HG03378 (cell line): ENCODE measurements around the gene ATF7IP.
"Not testable (repeated sequence)": the region's sequence is repeated elsewhere in the genome, so short reads cannot be mapped to it uniquely, and the experiment has no call there.

Source experiments
- ATAC-seq: cut with Tn5 transposase; IDR thresholded peaks from one replicate; pipeline ENCODE4 v1.9.1; 2021; ENCODE audit warnings: mild to moderate bottlenecking, moderate library complexity; ENCODE audit not compliant: unreplicated experiment

The ATF7IP gene

DNA sequence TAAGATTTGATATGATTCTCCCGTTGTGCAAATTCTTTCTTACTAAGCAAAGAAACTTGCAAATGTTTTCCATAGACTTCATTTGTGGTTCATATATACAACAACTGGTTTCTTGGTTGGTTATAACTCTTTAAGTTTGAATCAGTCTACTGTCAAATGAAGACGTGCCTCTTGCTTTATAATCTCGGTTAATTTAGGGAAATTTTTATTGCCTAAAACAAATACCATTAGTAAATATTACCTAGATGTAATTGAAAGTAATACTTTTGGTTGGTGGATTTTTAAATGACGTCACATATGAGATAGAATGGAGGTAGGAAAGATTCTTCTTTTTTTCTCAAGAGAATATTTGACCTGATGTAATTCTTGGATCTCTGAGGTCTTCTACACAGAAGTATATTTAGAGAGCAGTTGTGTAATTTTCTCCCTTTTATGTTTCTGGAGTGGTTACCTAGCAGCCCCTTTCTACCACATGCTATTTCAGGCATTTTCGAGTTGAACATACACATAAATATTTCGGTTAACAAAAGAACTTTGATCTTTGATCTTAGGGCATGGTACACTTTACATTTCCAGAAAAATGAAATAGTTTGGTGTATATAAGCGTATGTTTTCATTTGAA, 1.7 kb downstream of the ATF7IP start:
- ATAC-seq = peak; percentile 37

DNA sequence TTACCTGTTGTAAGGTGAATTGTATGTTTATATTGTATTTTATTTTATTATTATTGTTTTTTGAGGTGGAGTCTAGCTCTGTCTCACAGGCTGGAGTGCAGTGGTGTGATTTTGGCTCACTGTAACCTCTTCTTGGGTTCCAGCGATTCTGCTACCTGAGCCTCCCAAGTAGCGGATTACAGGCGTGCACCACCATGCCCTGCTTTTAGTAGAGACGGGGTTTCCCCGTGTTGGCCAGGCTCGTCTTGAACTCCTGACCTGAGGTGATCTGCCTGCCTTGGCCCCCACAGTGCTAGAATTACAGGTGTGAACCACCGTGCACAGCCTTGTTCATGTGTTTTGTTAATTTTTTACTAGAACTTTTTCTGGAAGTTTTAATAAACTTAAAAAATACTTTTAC, 3.8 kb downstream of the ATF7IP start:
- ATAC-seq = no peak

DNA sequence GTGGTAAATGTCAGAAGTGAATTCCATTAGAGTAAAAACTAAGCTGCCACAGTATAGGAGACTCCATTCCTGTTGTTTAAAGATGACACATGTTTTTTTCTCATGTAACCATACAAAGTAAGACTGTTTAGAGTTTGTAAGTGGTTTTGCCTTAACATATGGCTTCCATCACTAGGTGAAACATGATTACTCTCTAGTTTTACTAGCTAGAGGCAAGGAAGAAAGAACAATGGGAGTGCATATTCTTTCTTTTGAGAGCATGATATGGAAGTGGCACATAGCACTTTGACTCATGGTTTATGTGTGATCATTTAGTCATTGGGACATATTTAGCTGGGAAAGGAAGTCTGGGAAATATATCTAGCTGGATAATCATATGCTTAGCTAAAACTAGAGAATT, 7.7 kb downstream of the ATF7IP start:
- ATAC-seq = no peak

DNA sequence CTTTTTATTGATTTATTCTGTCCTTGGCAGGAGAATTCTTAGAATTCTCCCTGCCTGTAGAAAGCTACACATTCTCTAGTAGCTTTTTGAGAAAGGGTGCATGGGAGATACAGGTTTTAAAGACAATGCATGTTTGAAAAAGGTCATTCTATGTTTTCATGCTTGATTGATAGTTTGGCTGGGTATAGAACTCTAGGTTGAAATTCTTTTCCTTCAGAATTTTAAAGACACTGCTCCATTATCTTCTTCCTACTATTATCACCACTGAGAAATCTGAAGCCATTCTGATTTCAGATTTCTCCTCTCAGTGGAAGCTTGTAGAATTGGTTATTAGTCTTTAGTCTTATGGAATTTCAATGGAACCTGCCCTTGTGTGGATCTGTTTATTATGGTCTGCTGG, 14.0 kb downstream of the ATF7IP start:
- ATAC-seq = no peak

DNA sequence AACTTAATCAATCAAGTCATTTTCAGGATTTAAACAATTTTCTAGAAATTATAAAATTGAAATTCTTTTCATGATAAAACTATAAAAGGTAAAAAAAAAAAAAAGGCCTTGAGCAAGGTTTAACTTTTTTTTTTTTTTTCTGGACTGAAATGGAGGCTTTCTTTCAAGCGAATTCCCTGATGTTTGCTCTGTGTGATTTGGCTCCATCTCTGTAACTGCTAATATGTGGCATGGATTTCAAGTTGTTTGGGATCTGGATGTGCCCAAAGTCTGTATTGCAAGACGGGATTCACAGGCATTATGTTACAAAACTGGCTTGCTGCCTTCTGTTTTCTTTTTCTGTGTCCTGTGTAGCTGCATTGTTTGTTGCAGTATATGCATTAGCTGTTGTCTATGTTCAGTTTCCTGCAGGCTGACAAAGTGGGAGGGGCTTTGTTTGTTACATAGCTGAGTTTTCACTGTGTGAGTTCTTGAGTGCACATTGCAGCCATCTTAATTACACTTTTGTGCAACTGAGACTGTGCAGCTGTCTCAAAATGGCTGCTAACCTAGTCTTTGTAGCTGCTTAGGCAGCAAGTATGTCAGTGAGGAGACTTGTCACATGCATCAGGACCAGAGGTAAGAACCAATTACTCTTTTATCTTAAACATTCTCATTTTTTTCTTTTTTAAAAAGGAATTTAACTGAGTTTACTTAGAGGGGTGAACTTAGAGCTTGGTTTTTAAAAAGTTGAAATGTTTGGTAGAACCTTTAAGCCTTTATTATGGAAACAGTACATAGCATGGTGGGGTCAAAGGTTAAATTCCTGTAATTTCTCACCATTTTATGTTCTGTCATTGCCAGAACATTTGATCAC, 19.5 kb downstream of the ATF7IP start:
- peak; percentile 91 for ATAC-seq

DNA sequence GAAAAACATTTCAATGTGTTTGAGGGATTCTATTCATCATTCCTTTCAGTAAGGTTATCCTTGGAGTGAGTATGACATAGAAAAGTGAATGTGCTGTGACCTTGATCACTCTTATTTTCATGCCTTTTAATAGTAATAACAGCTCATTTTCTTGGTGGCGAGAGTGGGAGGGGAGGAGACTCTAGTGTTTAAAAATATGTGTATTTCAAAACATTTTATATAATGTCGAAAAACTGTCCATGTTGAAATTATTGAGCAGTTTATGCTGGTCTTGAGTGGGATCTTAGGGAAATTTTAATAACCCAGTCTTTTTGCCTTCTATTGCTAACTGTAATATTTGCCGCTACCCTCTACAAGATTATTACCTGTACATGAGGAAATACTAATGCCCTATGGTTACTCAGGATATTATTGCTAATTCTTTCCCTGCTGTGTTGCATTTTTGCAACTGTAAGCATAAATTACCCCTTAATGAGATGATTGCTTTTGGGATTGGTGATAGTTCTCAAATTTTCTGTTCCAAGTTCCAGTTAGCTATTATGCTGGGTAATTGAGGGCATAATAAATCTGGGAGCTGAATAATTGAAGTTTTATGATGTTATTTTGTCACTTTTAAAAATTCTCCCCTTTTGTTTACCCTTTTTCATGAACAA, 21.9 kb downstream of the ATF7IP start:
- ATAC-seq = no peak

DNA sequence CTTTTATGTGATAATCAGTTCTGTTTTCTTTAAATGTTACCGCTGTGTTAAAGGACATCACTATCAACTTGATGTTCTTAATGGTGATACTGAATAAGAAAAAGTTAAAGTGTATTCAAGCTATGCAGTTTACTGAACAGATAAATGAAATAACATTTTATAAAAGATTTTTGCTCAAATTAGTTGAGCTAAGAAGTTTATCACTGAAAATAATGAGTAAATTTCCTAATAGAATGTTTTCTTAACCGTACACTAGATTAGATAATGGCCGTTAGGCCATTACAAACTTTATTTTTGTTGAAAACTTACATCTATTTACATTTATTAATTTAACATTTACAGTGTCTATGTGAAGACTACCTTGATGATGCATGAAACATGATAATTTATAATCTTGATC, 25.0 kb downstream of the ATF7IP start:
- no peak for ATAC-seq

DNA sequence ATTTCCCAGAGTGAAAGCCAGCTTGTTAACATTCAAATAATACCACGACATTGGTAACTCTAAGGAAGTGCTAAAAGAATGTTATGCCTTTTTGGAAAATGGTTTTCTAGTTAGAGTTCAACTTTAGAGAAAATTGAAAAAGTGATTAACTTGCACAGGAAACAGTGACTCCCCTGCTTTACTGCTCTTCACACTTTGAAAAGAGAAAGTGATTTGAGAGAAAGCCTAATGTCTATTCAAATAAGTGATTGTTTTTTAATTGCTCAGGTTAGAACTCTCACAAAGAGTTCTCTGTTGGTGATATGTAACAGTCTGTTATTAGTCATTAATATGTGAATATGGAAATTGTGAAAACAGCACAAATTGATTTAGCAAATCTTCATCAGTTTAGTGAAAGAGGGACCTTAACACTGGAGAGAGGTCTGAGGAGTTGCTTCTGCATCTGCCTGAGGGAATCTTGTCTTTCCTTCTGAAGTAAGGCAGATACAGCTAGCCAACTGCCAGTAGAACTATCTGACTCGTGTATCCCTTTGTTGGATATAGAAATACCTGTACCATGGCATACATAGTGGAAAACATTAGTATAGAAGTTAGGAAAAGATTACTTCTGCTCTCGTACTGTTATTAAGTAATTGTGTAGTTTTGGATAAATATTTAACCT, 25.5 kb downstream of the ATF7IP start:
- ATAC-seq = no peak

DNA sequence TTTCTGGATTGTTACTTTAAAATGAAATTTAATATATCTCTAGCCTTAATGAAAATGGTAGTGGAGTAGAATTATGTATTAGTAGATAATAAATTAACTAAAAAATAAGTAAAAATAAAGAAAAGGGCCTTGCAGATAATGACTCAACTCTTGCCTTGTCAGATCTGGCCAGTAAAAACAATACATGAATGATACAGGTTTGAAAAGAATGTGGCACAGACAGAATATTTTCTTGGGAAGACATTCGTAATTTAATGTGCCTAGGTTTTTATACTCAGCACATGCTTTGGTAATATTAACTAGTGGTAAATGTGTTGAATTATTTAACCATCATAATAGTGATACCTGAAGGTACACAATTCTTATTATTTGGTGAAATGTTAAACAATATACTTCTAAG, 28.3 kb downstream of the ATF7IP start:
- ATAC-seq = no peak

DNA sequence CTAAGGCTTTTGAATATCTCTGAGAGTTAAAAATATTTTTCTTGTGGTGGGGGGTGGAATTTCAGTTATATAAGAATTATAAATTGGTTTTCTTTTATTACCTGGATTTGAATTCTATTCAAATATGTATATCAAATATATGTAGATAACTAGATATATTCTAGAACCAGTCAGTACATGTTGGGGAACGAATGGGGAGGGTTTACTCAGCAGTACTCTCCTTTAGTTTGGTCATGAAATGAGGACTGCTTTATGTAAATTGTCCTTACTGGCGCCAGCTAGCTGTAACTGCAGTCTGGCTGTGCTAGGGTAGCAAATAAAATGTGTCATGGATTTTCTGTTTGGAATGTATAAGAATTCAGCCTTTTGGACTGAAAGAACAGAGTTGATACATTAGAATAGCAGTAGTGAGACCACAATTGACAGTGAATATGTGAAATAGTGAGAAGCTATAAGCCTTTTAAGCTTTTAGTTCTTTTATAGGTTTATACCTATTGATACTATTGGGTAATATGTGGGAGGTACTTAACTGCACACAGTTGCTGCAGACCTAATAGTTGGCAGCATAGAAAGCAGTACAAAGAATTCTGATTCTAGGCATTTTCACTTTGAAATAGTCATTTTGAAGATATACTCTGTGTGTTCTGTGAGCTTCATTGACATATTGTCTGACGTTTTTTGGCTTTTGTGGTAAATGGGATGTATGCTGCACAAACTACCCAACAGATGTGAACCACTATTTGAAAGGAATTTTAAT, 29.0 kb downstream of the ATF7IP start:
- ATAC-seq = peak; percentile 66

DNA sequence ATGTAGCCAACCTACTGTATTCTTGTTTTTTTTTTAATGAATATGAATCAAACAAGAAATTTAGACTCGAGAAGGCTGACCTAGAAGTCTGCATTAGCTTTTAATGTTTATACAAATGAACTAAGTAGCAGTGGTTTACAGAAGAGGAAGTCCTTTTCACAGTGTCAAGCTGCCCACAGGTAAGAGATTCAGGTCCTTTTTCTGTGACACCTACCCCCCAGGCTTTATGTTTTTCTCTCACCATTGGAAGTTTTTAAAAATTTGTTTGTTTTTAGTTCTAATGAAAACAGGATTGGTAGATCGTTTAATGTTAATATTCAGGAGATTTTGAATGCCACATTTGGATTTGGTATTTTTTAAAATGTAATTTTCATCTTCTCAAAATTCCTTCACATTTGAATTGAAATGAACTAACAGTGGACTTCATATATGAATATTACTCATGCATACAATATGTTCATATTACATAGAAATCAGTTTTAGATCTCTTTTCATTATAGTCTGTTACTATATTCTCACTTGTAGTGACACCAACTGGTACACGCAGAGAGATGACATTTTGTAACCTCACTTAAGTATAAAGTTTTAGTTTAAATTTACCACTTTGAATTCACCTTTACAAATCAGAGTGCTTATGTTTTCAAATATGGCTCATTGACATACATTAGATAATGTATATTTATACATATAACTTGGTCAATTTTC, 29.7 kb downstream of the ATF7IP start:
- peak; percentile 40 for ATAC-seq

DNA sequence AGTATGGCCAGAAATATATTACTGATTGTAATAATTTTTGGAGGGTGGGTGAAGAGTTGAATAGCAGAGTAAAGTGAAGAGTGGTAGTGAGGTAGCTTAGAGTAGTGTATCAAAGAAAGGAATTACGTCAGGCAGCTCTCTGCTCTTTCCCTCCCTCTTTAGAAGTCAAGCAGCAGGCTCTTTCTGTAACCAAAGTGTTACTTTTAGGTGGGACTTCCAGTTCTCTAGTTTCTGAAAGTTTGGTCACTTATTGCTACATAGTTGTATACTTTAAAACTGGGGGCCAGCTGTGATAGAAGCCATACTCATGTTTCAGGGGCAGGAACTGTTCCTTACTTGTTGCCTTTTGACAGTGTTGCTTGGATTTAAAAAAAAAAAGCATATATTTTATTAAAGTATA, 30.6 kb downstream of the ATF7IP start:
- peak; percentile 55 for ATAC-seq

DNA sequence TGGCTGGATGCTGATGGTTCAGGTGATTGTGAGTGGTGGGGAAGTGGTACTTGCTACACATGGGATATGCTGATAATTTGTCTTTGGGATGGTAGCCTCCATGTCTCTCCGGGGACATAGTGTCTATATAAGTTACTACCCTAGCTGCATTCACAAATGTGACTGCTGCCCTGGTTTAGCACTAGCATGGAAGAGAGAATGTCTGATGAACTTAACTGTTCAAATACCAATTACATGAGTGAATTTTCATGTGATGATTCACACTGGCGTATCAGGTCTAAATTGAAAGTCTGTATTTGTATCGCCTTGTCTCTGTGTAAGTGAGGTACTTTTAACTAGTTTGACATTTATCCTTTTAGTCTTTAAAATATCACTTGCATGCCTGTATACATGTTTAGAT, 34.4 kb downstream of the ATF7IP start:
- ATAC-seq = no peak

DNA sequence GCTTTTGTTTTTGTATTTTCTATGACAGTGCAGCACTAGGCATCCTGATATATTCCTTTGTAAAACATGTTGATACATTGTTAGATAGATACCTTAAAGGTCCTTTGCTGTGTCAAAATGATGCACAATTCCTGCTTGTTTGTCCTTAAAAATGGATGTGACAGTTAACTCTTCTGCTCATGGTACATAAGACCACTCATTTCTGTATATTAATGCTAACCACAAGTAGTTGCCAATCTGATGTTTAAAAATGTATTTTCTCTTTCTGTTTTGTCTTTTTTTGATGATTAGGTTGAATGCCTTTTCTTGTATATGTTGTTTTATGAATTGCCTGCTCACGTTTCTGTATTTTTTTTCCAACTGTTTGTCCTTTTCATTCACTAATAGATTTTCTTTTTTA, 35.1 kb downstream of the ATF7IP start:
- ATAC-seq = no peak

DNA sequence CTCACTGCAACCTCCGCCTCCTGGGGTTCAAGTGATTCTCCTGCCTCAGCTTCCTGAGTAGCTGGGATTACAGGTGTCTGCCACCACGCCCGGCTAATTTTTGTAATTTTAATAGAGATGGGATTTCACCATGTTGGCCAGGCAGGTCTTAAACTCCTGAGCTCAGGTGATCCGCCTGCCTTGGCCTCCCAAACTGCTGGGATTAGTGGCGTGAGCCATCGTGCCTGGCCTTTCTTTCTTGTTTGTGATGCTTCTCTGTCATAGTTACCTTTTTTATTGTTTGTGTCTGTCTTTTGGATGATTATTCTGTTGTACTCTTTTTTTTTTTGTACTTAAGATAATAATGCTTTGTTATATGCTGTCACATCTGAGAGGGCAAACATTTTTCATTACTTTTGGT, 35.8 kb downstream of the ATF7IP start:
- not testable (repeated sequence) for ATAC-seq

DNA sequence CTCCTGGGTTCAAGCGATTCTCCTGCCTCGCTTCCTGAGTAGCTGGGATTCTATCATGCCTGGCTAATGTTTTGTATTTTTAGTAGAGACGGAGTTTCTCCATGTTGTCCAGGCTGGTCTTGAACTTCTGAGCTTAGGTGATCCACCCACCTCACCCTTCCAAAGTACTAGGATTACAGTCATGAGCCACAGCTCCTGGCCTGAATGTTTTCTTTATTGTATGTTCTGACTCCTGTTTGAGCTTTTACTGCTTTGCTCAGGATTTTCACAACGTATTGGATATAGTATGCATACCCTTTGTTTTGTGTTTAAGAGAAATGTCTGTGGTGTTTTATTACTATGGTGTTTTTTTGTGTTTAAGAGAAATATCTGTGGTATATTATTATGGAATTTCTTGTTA, 37.2 kb downstream of the ATF7IP start:
- no peak for ATAC-seq

DNA sequence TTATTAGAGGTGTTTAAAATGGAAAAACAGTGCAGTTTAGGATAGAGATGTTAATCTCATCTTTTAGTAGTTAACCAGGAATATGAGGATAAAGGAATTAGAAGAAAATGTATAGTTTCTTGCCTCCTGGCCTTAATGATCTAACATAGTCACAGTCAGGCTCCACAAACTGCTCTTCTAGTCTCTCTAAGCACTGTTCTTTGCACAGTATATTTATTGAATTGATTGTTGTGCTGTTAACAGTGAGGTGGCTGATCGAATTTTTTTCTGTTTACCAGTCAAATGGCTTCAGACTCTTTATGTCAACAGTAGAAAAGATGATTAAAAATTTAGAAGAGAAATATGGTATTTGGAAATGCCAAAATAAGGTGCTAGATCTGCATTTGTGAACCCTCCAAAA, 37.8 kb downstream of the ATF7IP start:
- ATAC-seq = no peak

DNA sequence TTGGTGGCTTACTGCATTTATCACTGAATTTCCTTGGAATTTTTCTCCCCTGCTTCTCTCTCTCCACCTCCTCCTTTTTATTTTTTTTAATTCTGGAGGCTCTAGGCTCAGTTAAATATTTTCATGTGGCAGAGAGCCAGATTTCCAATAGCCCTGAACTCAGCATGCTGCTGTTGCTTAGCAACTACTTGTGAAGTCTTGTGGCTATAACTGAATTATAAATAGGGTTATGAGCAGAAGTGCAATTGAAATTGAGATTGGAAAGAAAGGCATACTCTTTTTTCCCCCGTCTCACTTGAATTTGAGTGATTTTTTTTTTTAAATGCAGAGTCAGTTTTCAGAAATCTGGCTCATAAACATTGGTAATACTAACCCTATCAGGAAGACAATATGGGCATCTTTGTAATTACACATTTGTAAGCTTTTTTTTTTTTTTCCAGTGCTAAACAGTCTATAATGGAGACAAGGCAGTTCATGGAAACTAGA, 38.3 kb downstream of the ATF7IP start:
- peak; percentile 58 for ATAC-seq

DNA sequence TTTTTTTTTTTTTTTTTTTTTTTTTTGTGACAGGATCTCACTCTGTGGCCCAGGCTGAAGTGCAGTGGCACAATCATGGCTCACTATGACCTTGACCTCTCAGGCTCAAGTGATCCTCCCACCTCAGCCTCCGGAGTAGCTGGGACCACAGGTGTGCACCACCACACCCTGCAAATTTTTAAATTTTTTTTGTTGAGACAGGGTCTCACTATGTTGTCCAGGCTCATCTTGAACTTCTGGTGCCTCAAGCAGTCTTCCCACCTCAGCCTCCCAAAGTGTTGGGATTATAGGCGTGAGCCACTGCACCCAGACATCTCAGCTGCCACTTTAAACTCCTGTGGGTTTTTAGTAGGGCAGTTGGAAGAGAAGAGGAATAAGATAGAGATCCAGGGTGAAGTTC, 39.9 kb downstream of the ATF7IP start:
- not testable (repeated sequence) for ATAC-seq

DNA sequence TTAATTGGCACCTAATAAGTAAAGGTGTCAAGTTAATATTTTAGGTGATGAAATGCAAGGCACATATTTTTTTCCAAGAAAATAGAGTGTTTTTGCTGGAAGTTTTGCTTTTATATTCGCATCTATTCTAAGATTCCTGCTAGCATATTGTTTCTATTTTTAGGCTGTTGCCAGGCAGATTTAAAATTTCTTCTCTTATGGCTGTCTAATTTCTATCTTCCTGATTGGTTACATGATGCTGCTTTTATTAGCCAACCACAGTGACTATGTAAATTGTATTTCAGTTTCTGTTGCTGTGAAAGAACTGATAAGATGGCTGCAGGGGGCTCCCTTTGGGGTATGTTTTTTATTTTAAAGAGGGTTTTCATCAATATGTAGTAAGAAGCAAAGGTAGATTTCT, 42.7 kb downstream of the ATF7IP start:
- no peak for ATAC-seq
